Measurements from ENCODE around the gene M1AP.

The M1AP gene

GRCh38 chr2:74511104-74511989 is 136.8 kb downstream of the M1AP start:
- DNase-seq (ENCODE audit: low spot score) = no peak
- Histone ChIP-seq H3K27ac (no peak overlapping the region), H3K4me3 (no peak overlapping the region)
- TF ChIP-seq CTCF (IDR thresholded peaks at IDR 0.05) = no peak

GRCh38 chr2:74510272-74510671 is 137.9 kb downstream of the M1AP start:
- TF ChIP-seq CTCF (IDR thresholded peaks at IDR 0.05) = no peak
- Histone ChIP-seq H3K27ac (no peak overlapping the region), H3K4me3 (no peak overlapping the region)
- DNase-seq (ENCODE audit: low spot score) = no peak

- H3K27ac ChIP-seq = peak overlapping the region; percentile 97
- no peak for DNase-seq (ENCODE audit: low spot score)
- H3K4me3 ChIP-seq = peak overlapping the region; percentile 83
- TF ChIP-seq CTCF (IDR thresholded peaks at IDR 0.05) = no peak
Observed at GRCh38 chr2:74507926-74508520, 140.1 kb downstream of the M1AP start.

Measured in coronary artery (tissue), 2 donors.